NB4 (cell line): ENCODE measurements around the gene ZNF618.

Source experiments
- DNase-seq: peaks from one replicate; pipeline ENCODE4 v3.0.0; 2010; ENCODE audit warnings: low read depth
- H3K4me3 ChIP-seq: one replicate; pipeline ENCODE4 v1.5.1; 2011; ENCODE audit warnings: mild to moderate bottlenecking, low read depth, low read length, moderate library complexity
- MYC ChIP-seq: IDR thresholded peaks from 2 replicates; pipeline ENCODE4 v1.6.1; 2011; ENCODE audit warnings: low read depth, low read length
- POLR2A ChIP-seq: IDR thresholded peaks from 2 replicates; pipeline ENCODE4 v1.6.1; 2011; ENCODE audit warnings: mild to moderate bottlenecking; ENCODE audit not compliant: insufficient read length; ENCODE audit errors: extremely low read depth
- TF ChIP-seq, protein P1 (sequence below): IDR thresholded peaks from 2 replicates; pipeline ENCODE4 v1.6.1; 2011; ENCODE audit warnings: low read depth, low read length
- TF ChIP-seq, protein P2 (sequence below): IDR thresholded peaks from one replicate; pipeline ENCODE4 v1.5.1; 2012; ENCODE audit warnings: low read depth, low read length

The ZNF618 gene

DNA sequence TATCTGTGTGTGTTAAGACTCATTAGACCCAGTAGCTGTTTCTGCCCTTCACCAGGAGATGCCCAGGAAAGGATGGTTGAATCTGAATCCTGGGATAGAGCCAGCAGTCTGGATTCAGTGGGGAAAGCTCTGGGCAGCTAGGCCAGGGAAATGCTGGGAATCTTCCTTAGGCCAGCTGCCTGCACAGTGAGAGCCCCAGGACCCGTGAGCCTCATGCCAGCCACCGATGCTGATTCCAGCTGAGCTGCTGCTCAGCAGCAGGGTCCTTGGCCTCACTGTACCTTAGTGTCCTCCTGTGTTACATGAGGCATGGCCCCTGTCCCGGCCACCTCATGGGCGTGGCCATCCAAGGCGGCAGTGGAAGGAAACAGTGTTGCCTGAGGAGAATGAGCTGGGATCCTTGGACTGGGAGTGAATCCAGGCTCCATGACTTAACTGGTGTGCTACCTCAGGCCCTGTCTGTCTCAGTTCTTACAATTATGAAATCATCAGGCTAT, 114.9 kb downstream of the ZNF618 start:
- no peak overlapping the region for H3K4me3 ChIP-seq
- no peak for TF ChIP-seq MYC
- TF ChIP-seq POLR2A: no peak
- TF ChIP-seq, protein P1, sequence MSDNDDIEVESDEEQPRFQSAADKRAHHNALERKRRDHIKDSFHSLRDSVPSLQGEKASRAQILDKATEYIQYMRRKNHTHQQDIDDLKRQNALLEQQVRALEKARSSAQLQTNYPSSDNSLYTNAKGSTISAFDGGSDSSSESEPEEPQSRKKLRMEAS: no peak
- TF ChIP-seq, protein P2, sequence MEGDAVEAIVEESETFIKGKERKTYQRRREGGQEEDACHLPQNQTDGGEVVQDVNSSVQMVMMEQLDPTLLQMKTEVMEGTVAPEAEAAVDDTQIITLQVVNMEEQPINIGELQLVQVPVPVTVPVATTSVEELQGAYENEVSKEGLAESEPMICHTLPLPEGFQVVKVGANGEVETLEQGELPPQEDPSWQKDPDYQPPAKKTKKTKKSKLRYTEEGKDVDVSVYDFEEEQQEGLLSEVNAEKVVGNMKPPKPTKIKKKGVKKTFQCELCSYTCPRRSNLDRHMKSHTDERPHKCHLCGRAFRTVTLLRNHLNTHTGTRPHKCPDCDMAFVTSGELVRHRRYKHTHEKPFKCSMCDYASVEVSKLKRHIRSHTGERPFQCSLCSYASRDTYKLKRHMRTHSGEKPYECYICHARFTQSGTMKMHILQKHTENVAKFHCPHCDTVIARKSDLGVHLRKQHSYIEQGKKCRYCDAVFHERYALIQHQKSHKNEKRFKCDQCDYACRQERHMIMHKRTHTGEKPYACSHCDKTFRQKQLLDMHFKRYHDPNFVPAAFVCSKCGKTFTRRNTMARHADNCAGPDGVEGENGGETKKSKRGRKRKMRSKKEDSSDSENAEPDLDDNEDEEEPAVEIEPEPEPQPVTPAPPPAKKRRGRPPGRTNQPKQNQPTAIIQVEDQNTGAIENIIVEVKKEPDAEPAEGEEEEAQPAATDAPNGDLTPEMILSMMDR: no peak
- no peak for DNase-seq

- TF ChIP-seq, protein P1: no peak
- TF ChIP-seq MYC: no peak
- TF ChIP-seq, protein P2: no peak
- TF ChIP-seq POLR2A: no peak
- DNase-seq: no peak
- no peak overlapping the region for H3K4me3 ChIP-seq
Measured at GRCh38 chr9:113991714-113992113, 115.6 kb downstream of the ZNF618 start.

GRCh38 chr9:113992276-113992951, 116.3 kb downstream of the ZNF618 start:
- no peak overlapping the region for H3K4me3 ChIP-seq
- TF ChIP-seq POLR2A (no peak), MYC (no peak)
- TF ChIP-seq, protein P2: no peak
- TF ChIP-seq, protein P1: no peak
- no peak for DNase-seq

- H3K4me3 ChIP-seq: no peak overlapping the region
- TF ChIP-seq, protein P1: no peak
- TF ChIP-seq MYC (no peak), POLR2A (no peak)
- TF ChIP-seq, protein P2: no peak
- DNase-seq: peak; percentile 44
Measured at GRCh38 chr9:113992994-113993393, 116.9 kb downstream of the ZNF618 start.

GRCh38 chr9:113993838-113994540, 117.9 kb downstream of the ZNF618 start:
- no peak overlapping the region for H3K4me3 ChIP-seq

More at GRCh38 chr9:113993838-113994540, 117.9 kb downstream of the ZNF618 start:
- no peak for DNase-seq
- TF ChIP-seq MYC (no peak), POLR2A (no peak)
- TF ChIP-seq, protein P2: no peak
- TF ChIP-seq, protein P1: no peak
